CD4-positive, alpha-beta T cell (primary cell): ENCODE measurements around the gene ABCB11. TPM values are rescaled to one million over a fixed set of nuclear protein-coding genes. Genes with fewer than 3 reads are reported as not detected.

Experiments used
- ATAC-seq: fragments of 200-7000 bp; cut with Tn5 transposase; one replicate; pipeline ENCODE4 v1.10.0; 2022; ENCODE audit warnings: mild to moderate bottlenecking; ENCODE audit not compliant: poor library complexity
- CTCF ChIA-PET: fragments of 350-600 bp; sonication (Branson Sonifier 250); formaldehyde crosslinking; loops from one replicate; lab custom pipeline; 2021; ENCODE audit warnings: antibody characterized with exemption, inconsistent platforms; lab: Charles Lee
- POLR2A ChIA-PET: fragments of 350-600 bp; sonication (Branson Sonifier 250); formaldehyde crosslinking; loops from one replicate; lab custom pipeline; 2021; ENCODE audit warnings: antibody characterized with exemption, inconsistent platforms; lab: Charles Lee
- DNase-seq, 14 experiments: peaks; one replicate each; pipeline ENCODE4 v3.0.0-alpha.2; 2013 to 2020; ENCODE audit warnings: mixed read lengths in 2 of 14
- H3K27ac ChIP-seq, 2 donors: one replicate each; pipeline versions ENCODE4 v1.5.1 to v1.7.0; 2013; ENCODE audit warnings: low read length in 2 of 2, low read depth in 1 of 2, mild to moderate bottlenecking in 1 of 2
- H3K27me3 ChIP-seq, 2 experiments: 1 replicate in 1 of 2; 2 replicates in 1 of 2; pipeline versions ENCODE4 v1.6.1 to v1.7.0; 2013; ENCODE audit warnings: low read length in 2 of 2, control low read depth in 1 of 2, mild to moderate bottlenecking in 1 of 2, moderate library complexity in 1 of 2; ENCODE audit not compliant: insufficient read depth in 2 of 2, control insufficient read depth in 1 of 2
- H3K36me3 ChIP-seq: one replicate; pipeline ENCODE4 v1.6.1; 2013; ENCODE audit warnings: low read length, control low read depth; ENCODE audit not compliant: insufficient read depth
- H3K4me1 ChIP-seq: one replicate; pipeline ENCODE4 v1.6.1; 2013; ENCODE audit warnings: low read length, control low read depth; ENCODE audit not compliant: insufficient read depth
- H3K4me3 ChIP-seq: one replicate; pipeline ENCODE4 v1.5.1; 2013; ENCODE audit warnings: mild to moderate bottlenecking, low read length, moderate library complexity
- H3K9me3 ChIP-seq, 2 experiments: 1 replicate in 1 of 2; 2 replicates in 1 of 2; pipeline versions ENCODE4 v1.6.1 to v1.7.0; 2013; ENCODE audit warnings: low read length in 2 of 2, mild to moderate bottlenecking in 2 of 2, control low read depth in 1 of 2, moderate library complexity in 1 of 2; ENCODE audit not compliant: control insufficient read depth in 1 of 2, insufficient read depth in 1 of 2
- H3K27ac Mint-ChIP-seq: one replicate; pipeline ENCODE4 v1.8.0; 2020; ENCODE audit warnings: mixed read lengths
- H3K27me3 Mint-ChIP-seq: one replicate; pipeline ENCODE4 v1.8.0; 2021; ENCODE audit warnings: mixed read lengths
- H3K36me3 Mint-ChIP-seq: one replicate; pipeline ENCODE4 v1.8.0; 2021; ENCODE audit warnings: low read depth, mixed read lengths
- H3K4me1 Mint-ChIP-seq: one replicate; pipeline ENCODE4 v1.8.0; 2021; ENCODE audit warnings: low read depth, mixed read lengths
- H3K4me3 Mint-ChIP-seq: one replicate; pipeline ENCODE4 v1.8.0; 2020; ENCODE audit warnings: mild to moderate bottlenecking, mixed read lengths
- H3K9me3 Mint-ChIP-seq: one replicate; pipeline ENCODE4 v1.8.0; 2020; ENCODE audit warnings: mixed read lengths
- intact Hi-C, 2 experiments: fragments of 100-400 bp; cut with DNase I in 1 of 2; cut with micrococcal nuclease in 1 of 2; formaldehyde crosslinking; loops; one replicate each; pipeline versions ENCODE4 v1.15.1 to v1.9.0; 2023 to 2025; cut with DNase I, micrococcal nuclease
- total RNA-seq, 174 experiments: library from RNA in 2 of 174; stranded (reverse) in 2 of 174; gene quantifications; one replicate each; pipeline ENCODE4 v1.2.3 and lab custom pipeline; 2021 to 2026
- TF ChIP-seq, protein P1 (sequence below): fragments of 200-600 bp; IDR thresholded peaks from one replicate; pipeline ENCODE4 v1.8.0; 2022; ENCODE audit warnings: antibody characterized with exemption, mild to moderate bottlenecking

Gene ABCB11
- total RNA-seq, 2 experiments from 2014 or later = not detected

DNA sequence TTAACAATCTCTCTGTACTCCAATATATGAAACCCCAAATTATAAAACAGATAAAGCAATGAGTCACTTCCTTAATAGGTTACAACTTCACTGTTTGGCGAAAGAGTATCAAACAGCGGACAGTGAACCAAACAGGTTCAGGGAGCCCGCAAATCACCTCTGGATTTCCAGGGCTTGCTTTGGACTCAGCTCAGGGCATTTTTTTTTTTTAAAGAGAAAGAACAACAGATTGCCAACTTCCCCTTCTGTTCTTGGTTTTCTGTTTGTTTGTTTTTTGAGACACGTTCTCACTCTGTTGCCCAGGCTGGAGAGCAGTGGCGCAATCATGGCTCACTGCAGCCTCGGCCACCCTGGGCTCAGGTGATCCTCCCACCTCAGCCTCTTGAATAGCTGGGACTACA lies 52.7 kb downstream of the ABCB11 start:
- no peak for ATAC-seq
- no peak for DNase-seq
- ChIA-PET CTCF (interaction anchor here (0.9 kb wide), 1 partner anchor 9 kb away, joined by 4 read pairs; no protein-coding TSS in a partner anchor), POLR2A (no interaction called here)
- Histone ChIP-seq H3K9me3 (no peaks in the 10 kb centered on the region), H3K4me1 (no peaks in the 10 kb centered on the region), H3K36me3 (no peaks in the 10 kb centered on the region), H3K4me3 (no peak overlapping the region), H3K27ac (no peak overlapping the region), H3K27me3 (no peaks in the 10 kb centered on the region)
- Mint-ChIP-seq H3K36me3 (no peaks in the 10 kb centered on the region), H3K4me3 (no peak overlapping the region), H3K9me3 (no peaks in the 10 kb centered on the region), H3K27ac (no peak overlapping the region), H3K27me3 (no peaks in the 10 kb centered on the region), H3K4me1 (no peaks in the 10 kb centered on the region)
- intact Hi-C loops = loop anchor here in 1 of 2 experiments (10.0 kb wide), 2 partner anchors 486 to 586 kb away; no protein-coding TSS in a partner anchor
- TF ChIP-seq, protein P1, sequence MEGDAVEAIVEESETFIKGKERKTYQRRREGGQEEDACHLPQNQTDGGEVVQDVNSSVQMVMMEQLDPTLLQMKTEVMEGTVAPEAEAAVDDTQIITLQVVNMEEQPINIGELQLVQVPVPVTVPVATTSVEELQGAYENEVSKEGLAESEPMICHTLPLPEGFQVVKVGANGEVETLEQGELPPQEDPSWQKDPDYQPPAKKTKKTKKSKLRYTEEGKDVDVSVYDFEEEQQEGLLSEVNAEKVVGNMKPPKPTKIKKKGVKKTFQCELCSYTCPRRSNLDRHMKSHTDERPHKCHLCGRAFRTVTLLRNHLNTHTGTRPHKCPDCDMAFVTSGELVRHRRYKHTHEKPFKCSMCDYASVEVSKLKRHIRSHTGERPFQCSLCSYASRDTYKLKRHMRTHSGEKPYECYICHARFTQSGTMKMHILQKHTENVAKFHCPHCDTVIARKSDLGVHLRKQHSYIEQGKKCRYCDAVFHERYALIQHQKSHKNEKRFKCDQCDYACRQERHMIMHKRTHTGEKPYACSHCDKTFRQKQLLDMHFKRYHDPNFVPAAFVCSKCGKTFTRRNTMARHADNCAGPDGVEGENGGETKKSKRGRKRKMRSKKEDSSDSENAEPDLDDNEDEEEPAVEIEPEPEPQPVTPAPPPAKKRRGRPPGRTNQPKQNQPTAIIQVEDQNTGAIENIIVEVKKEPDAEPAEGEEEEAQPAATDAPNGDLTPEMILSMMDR = no peak

DNA sequence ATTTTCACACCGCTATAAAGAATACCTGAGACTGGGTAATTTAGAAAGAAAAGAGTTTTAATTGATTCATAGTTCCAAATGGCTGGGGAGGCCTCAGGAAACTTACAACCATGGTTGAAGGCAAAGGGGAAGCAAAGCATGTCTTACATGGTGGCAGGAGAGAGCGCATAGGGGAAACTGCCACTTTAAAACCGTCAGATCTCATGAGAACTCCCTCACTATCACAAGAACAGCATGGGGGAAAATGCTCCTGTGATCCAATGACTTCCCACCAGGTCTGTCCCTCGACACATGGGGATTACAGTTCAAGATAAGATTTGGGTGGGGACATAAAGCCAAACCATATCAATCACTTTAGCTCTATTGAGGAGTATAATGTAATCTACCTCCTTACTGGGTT lies 53.5 kb downstream of the ABCB11 start:
- TF ChIP-seq, protein P1 = no peak
- Mint-ChIP-seq H3K4me3 (no peak overlapping the region), H3K27me3 (no peaks in the 10 kb centered on the region), H3K36me3 (no peaks in the 10 kb centered on the region), H3K4me1 (no peaks in the 10 kb centered on the region), H3K27ac (no peak overlapping the region), H3K9me3 (no peaks in the 10 kb centered on the region)
- DNase-seq = no peak
- CTCF ChIA-PET = no interaction called here
- POLR2A ChIA-PET = no interaction called here
- H3K9me3 ChIP-seq = no peaks in the 10 kb centered on the region
- no peaks in the 10 kb centered on the region for H3K36me3 ChIP-seq
- no peak overlapping the region for H3K27ac ChIP-seq
- H3K4me3 ChIP-seq = no peak overlapping the region
- no peaks in the 10 kb centered on the region for H3K4me1 ChIP-seq
- H3K27me3 ChIP-seq = no peaks in the 10 kb centered on the region
- intact Hi-C loops = loop anchor here in 1 of 2 experiments (10.0 kb wide), 2 partner anchors 487 to 587 kb away; no protein-coding TSS in a partner anchor
- no peak for ATAC-seq

DNA sequence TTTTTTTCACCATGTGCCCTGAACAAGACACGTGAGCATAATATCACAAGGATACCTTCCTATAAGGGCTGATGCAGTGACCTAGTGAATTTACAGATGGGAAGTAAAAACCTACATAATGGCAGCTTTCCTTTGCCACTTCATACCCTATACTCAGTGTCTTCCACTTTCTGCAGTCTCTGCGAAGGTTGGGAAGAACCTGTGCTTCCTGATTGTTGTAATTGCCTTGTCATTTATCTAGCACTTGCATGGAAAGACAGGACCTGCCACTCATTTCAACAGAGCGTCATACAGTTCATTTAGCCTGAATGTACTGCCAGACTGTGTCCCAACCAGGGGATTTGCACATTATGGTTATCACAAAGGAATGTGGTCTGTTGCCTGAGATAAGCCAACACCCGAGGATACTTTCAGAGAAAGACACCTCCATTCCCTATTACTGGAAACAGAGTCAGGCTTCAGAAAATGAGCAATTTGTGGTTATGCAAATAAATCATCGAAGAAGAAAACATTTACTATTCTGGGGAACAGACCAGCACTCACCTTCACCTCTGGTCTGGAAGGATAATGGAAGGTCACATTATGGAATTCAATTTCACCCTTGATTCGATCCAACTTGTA lies 55.0 kb downstream of the ABCB11 start:
- Histone ChIP-seq H3K4me3 (no peak overlapping the region), H3K27me3 (no peaks in the 10 kb centered on the region), H3K36me3 (no peaks in the 10 kb centered on the region), H3K27ac (no peak overlapping the region), H3K4me1 (no peaks in the 10 kb centered on the region), H3K9me3 (no peaks in the 10 kb centered on the region)
- H3K27me3 Mint-ChIP-seq = no peaks in the 10 kb centered on the region
- TF ChIP-seq, protein P1 = no peak
- no peaks in the 10 kb centered on the region for H3K4me1 Mint-ChIP-seq
- DNase-seq (no peak), ATAC-seq (peak; percentile 29)
- no peak overlapping the region for H3K27ac Mint-ChIP-seq
- no peak overlapping the region for H3K4me3 Mint-ChIP-seq
- intact Hi-C loops = loop anchor here in 1 of 2 experiments (10.0 kb wide), 2 partner anchors 489 to 589 kb away; no protein-coding TSS in a partner anchor
- ChIA-PET CTCF (no interaction called here), POLR2A (no interaction called here)
- no peaks in the 10 kb centered on the region for H3K36me3 Mint-ChIP-seq
- no peaks in the 10 kb centered on the region for H3K9me3 Mint-ChIP-seq
